ENCODE results near the gene TMEM135.

- TF ChIP-seq POLR2AphosphoS5 (IDR thresholded peaks at IDR 0.05; ENCODE audit: low read depth, low read length) (no peak), REST (IDR thresholded peaks at IDR 0.05; ENCODE audit: insufficient read depth in 1 of 2, low read depth in 2 of 2, low read length in 2 of 2) (no peak), TAF1 (IDR thresholded peaks at IDR 0.05; ENCODE audit: borderline replicate concordance, insufficient read depth, low read length) (no peak), SIN3A (IDR thresholded peaks at IDR 0.05; ENCODE audit: borderline replicate concordance, insufficient read depth, low read length) (no peak), FOXP2 (optimal IDR thresholded peaks at IDR 0.05; ENCODE audit: borderline replicate concordance, extremely low read depth, extremely low read length, insufficient read depth) (no peak)
Observed at GRCh38 chr11:87239531-87239930, 201.8 kb downstream of the TMEM135 start.

Data from PFSK-1 (cell line).